Psoas muscle (tissue), 8 donors: ENCODE data around the gene HUNK. TPM values are rescaled to one million over a fixed set of nuclear protein-coding genes. Genes with fewer than 3 reads are reported as not detected.

Experiments
- ATAC-seq, 4 donors: fragments of 200-7000 bp; cut with Tn5 transposase; one replicate each; pipeline ENCODE4 v1.9.1; 2020; ENCODE audit warnings: moderate library complexity in 3 of 4, mild to moderate bottlenecking in 2 of 4
- DNase-seq, 2 donors: peaks; one replicate each; pipeline ENCODE4 v3.0.0-alpha.2; 2020
- H3K27ac ChIP-seq: fragments of 200-600 bp; one replicate; pipeline ENCODE4 v1.8.0; 2022
- H3K27me3 ChIP-seq, 3 donors: fragments of 200-600 bp in 1 of 3; one replicate each; pipeline versions ENCODE4 v1.6.1 to v1.8.0; 2013 to 2022; ENCODE audit warnings: low read length in 2 of 3, mild to moderate bottlenecking in 2 of 3, moderate library complexity in 1 of 3; ENCODE audit not compliant: insufficient read depth in 3 of 3
- H3K36me3 ChIP-seq, 2 donors: fragments of 200-600 bp in 1 of 2; one replicate each; pipeline versions ENCODE4 v1.6.1 to v1.8.0; 2013 to 2022; ENCODE audit warnings: low read depth in 1 of 2, mild to moderate bottlenecking in 1 of 2, moderate library complexity in 1 of 2; ENCODE audit not compliant: insufficient read depth in 1 of 2
- H3K4me1 ChIP-seq: fragments of 200-600 bp; one replicate; pipeline ENCODE4 v1.8.0; 2022
- H3K4me3 ChIP-seq: fragments of 200-600 bp; one replicate; pipeline ENCODE4 v1.8.0; 2022; ENCODE audit warnings: mild to moderate bottlenecking
- H3K9me3 ChIP-seq: fragments of 200-600 bp; one replicate; pipeline ENCODE4 v1.8.0; 2022
- WGBS, 3 donors: extraction: QIAGEN DNeasy Blood & Tissue Kit; methylation state at CpG; one replicate each; pipeline versions ENCODE4 v1.1.6 to v1.1.7; 2013; 5-methylcytosine and 5-hydroxymethylcytosine counted together
- intact Hi-C, 2 donors: fragments of 100-400 bp; cut with DNase I; formaldehyde crosslinking; loops; one replicate each; pipeline versions ENCODE4 v1.11.0 to v1.14.2; 2022
- polyA plus RNA-seq, 3 donors: library from polyadenylated mRNA; stranded (reverse); fragments of 200-250 nt; gene quantifications; one replicate each; pipeline ENCODE4 v1.2.3, GENCODE V29; 2013
- total RNA-seq, 4 donors: library from RNA; stranded (reverse); fragmentation: NEBNext Ultra II Directional in 2 of 4; extraction: Animal tissue kit (Norgen Biotek cat#: 25700) in 2 of 4; gene quantifications; one replicate each; pipeline versions ENCODE4 v1.2.1 to v1.2.4, GENCODE V29; 2021 to 2023
- TF ChIP-seq, protein P1 (sequence below): fragments of 200-600 bp; IDR thresholded peaks from one replicate; pipeline ENCODE4 v1.8.0; 2022; ENCODE audit warnings: antibody characterized with exemption
- donor health status: healthy with polysubstance abuse.
- donor health status: DM: no; HTN: no; CAD: no; lungs with moderate emphysema.
- donor health status: Bipolar disorder and iron deficiency.
- donor health status: healthy.
- donor health status: DM: yes; HTN: yes; CAD: no.
- donor health status: DM: no; HTN: no; CAD: no.
- donor health status: DM: no; HTN: no; CAD: no.
- donor health status: DM: yes; HTN: yes; CAD: no.

Gene HUNK
- total and polyA plus RNA-seq, 7 donors: 0.03 to 0.54 (median 0.10) TPM

DNA sequence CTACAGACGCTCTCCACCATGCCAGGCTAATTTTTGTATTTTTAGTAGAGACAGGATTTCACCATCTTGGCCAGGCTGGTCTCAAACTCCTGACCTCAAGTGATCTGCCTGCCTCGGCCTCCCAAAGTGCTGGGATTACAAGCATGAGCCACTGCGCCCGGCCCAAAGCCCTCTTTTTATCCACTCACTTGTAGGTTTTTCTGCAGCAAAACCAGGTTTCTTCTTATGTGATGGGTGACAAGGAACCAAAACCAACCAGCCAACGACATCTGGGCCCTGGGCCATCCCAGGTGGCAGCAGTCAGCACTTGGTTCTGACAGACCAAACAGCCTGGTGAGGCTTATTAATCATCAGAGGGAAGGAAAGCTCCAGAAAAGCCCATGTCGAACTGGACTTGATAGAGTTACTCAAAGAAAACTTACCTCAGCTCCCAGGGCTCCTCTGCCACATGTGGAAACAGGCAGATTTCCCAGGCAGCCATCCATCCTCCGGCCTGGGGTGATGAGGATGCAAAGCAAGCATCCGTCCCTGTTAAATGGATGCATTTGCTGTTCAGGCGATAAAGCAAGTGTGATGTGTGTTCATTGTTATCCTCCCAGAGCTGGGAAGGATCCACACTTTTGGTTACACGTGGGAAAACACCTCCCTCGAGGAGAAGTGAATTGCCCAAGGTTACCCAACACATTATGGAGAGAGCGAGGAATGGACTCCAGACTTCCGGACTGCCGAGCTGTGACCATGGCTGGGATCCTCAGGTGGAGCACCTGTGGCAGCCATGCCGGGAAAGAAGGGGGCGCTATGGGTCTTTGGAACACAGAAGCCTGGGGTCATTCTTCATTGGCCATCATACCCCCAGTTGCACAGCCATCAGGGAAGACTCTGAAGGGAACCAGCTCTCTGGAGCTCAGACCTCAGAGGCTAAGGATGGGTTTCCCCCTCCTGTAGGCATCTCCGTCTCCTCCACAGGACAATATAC is 118.8 kb downstream of the HUNK start:
- Histone ChIP-seq H3K9me3 (no peaks in the 10 kb centered on the region), H3K27me3 (peaks cover 0 to 3% (median 0%) of the 10 kb centered on the region in 3 donors), H3K36me3 (no peaks in the 10 kb centered on the region), H3K4me1 (no peaks in the 10 kb centered on the region), H3K4me3 (no peak overlapping the region), H3K27ac (no peak overlapping the region)
- intact Hi-C loops: no loop called here
- ATAC-seq (no peak), DNase-seq (no peak)
- TF ChIP-seq, protein P1, sequence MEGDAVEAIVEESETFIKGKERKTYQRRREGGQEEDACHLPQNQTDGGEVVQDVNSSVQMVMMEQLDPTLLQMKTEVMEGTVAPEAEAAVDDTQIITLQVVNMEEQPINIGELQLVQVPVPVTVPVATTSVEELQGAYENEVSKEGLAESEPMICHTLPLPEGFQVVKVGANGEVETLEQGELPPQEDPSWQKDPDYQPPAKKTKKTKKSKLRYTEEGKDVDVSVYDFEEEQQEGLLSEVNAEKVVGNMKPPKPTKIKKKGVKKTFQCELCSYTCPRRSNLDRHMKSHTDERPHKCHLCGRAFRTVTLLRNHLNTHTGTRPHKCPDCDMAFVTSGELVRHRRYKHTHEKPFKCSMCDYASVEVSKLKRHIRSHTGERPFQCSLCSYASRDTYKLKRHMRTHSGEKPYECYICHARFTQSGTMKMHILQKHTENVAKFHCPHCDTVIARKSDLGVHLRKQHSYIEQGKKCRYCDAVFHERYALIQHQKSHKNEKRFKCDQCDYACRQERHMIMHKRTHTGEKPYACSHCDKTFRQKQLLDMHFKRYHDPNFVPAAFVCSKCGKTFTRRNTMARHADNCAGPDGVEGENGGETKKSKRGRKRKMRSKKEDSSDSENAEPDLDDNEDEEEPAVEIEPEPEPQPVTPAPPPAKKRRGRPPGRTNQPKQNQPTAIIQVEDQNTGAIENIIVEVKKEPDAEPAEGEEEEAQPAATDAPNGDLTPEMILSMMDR: no peak
- 89 to 91% (median 89%) methylated on average over 17 of the region's 17 CpGs for WGBS, 3 donors

DNA sequence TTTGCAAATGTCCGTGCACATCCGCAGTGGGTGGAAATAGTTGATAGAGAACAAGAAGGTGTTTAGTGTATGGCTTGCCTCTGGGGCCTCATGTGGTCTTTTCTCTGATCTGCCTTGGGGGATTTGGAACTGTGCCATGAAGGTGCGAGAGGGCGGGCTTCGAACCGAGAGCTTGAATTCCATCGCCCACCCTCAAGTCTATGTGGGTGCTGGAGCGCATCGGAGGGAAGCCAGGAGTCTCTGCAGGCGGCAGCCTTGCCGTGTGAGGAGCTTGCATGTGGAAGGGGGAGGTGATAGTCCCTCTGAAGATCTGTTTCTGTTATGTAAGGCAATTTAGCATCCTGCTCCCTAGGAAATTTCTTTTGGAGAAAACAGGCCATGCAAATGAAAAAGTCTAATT is 119.6 kb downstream of the HUNK start:
- DNase-seq (no peak), ATAC-seq (no peak)
- no peaks in the 10 kb centered on the region for H3K36me3 ChIP-seq
- H3K27ac ChIP-seq: no peak overlapping the region
- H3K27me3 ChIP-seq: peaks cover 0 to 3% (median 0%) of the 10 kb centered on the region in 3 donors
- TF ChIP-seq, protein P1: no peak
- WGBS, 3 donors: 94 to 95% (median 94%) methylated on average over 11 of the region's 11 CpGs
- H3K9me3 ChIP-seq: no peaks in the 10 kb centered on the region
- H3K4me3 ChIP-seq: no peak overlapping the region
- no peaks in the 10 kb centered on the region for H3K4me1 ChIP-seq
- intact Hi-C loops: no loop called here

DNA sequence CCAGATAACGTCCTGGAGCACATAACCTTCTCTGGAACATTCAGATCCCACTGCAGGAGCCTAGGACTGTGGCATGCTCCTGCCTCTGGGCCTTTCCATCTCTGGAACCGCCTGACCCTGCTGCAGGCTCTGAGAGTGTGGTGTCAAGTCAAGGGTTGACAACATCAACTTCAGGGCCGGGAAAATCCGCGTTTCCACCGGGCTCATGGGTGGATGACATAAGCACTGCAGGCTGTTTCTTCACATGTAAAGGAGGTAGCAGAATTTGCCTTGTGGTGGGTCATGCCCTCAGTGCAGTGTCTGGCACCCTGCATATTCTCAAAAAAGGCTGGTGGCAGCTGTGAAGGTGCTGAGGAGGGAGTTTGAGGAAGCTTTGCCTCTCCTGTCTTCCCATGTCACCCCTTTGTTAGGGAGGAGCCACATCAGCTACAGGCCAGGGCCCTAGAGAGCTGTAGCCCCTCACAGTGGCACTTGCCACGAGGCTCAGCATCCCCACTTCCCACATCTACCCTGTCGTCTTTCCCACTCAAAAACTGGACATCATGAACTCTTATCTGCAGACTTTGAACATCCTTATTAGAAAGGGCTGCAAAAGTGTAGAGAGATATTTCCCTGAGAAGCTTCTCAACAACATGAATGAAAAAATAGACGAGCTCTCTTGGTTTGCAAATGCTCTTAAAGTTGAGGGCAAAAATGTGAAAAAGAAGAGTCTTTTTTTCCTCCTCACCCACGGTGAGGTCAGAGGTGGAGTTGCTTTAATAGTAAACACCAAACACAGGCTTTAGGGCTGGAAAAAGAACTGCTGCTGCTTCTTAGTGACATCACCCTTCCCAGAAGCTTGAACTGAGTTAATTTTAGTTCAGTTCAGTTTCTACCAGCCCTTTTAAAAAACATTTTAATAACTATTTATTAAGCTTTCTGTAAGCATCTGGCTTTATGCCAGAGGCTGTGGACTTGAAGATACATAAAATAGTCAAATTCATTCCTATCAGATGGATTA is 121.3 kb downstream of the HUNK start:
- TF ChIP-seq, protein P1: no peak
- intact Hi-C loops: no loop called here
- ATAC-seq: no peak

DNA sequence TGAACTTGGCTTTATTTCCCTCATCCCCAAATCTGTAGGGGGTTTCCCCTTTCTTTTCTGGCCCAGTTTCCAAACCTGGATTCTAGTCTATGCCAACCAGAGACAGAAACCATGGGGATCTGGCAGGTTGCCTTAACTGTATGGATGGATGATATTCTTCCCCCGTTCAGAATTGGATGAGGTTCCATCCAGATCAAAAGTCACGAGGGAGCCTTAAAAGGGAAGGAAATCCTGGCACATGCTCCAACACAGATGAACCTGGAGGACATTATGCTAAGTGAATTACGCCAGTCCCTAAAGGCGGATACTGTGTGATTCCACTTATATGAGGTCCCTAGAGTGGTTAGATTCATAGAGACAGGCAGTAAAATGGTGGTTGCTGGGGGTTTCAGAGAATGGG is 124.4 kb downstream of the HUNK start:
- 54 to 60% (median 56%) methylated on average over 4 of the region's 4 CpGs for WGBS, 3 donors
- no peak for ATAC-seq
- intact Hi-C loops: no loop called here
- Histone ChIP-seq H3K4me1 (no peaks in the 10 kb centered on the region), H3K27me3 (peaks cover 0 to 2% (median 0%) of the 10 kb centered on the region in 3 donors), H3K4me3 (no peak overlapping the region), H3K36me3 (no peaks in the 10 kb centered on the region), H3K27ac (no peak overlapping the region), H3K9me3 (no peaks in the 10 kb centered on the region)
- TF ChIP-seq, protein P1: no peak
- DNase-seq: no peak

More for the DNA sequence above, 121.3 kb downstream of the HUNK start:
- Histone ChIP-seq H3K36me3 (no peaks in the 10 kb centered on the region), H3K9me3 (no peaks in the 10 kb centered on the region), H3K4me1 (no peaks in the 10 kb centered on the region), H3K27ac (no peak overlapping the region), H3K27me3 (peaks cover 0 to 3% (median 0%) of the 10 kb centered on the region in 3 donors), H3K4me3 (no peak overlapping the region)
- WGBS, 3 donors: 75 to 79% (median 79%) methylated on average over 10 of the region's 10 CpGs
- DNase-seq: no peak
